Epidermal melanocyte (primary cell): Measurements from ENCODE around the gene PROP1.
"Not testable (repeated sequence)": the region's sequence is repeated elsewhere in the genome, so short reads cannot be mapped to it uniquely, and the experiment has no call there.

Experiments used
- DNase-seq: peaks from one replicate; pipeline ENCODE4 v3.0.0; 2011; ENCODE audit warnings: low spot score; ENCODE audit not compliant: insufficient read length

The PROP1 gene

DNA sequence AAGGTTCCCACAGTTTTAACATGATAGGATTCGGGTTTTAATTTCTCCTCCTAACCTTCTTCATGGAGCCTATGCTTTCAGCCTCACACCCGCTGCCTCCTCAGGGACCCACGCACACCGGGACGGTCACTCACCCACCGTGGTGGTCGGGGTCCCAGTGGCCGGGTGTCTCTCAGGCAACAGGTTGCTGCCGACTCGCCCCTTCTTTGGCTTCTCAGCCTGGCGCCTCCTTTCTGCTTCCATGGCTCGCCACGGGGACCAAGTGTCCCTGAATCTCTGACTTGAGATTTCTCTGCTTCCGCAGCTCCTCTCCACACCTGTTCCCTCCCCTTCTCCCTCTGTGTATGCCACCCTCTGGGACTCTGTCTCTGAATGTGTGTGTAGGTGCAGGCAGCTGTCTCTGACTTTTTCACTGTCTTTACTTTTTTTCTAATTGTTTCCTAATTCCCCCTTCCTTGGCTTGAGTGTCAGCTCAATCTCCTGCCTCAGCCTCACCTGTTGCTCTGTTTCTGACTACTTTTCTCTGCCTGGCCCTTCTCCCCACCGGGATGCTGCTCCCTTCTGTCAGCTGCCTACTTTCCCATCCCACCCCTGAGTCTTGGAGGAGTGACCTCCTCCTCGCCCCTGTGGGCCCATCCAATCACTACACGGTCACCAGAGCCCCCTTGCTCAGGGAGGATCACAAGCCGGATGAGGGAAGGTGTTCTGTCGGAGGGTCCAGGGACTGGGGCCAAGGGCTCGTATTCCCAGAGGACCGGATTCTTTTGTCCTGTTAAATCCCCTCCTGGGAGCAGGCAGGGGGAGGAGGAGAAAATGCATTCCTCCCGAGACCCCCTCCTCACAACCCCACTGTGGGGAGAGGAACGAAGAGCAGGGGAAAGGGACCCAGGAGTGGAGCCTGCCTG, at the start of gene PROP1:
Gene PROP1 (minus strand): TSS at position 552 of the 905 bp plus-strand sequence. CDS start 309 bp downstream, at position 243.
- DNase-seq = peak; percentile 13

DNA sequence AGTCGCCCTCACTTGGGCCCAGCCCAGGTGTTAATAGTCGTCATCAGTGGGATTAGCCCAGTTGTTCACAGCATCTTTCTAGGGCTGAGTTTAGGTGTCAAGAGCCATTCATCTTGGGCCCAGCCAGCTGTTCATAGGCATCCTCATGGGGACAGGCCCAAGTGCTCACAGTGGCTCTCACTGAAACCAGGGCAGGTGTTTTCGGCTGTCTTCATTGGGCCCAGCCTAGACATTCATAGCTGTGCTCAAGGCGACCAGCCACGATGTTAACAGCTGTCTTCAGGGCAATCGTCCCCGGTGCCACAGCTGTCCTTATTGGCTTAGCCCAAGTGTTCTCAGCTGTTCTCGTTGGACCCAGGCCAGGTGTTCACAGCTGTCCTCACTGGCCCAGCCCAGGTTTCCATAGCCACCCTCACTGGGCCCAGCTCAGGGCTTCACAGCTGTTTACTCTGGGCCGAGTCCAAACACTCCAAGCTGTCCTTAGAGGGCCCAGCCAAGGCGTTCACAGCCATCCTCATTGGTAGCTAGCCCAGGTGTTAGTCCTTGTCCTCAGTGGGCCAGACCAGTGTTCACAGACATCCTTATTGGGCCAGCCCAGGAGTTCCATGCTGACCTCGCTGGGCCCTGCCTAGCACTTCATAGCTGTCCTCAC, 23.5 kb upstream of the PROP1 start:
- DNase-seq = not testable (repeated sequence)

- DNase-seq = not testable (repeated sequence)
These were observed 16.7 kb upstream of the PROP1 start for GRCh38 chr5:178012758-178013157.

DNA sequence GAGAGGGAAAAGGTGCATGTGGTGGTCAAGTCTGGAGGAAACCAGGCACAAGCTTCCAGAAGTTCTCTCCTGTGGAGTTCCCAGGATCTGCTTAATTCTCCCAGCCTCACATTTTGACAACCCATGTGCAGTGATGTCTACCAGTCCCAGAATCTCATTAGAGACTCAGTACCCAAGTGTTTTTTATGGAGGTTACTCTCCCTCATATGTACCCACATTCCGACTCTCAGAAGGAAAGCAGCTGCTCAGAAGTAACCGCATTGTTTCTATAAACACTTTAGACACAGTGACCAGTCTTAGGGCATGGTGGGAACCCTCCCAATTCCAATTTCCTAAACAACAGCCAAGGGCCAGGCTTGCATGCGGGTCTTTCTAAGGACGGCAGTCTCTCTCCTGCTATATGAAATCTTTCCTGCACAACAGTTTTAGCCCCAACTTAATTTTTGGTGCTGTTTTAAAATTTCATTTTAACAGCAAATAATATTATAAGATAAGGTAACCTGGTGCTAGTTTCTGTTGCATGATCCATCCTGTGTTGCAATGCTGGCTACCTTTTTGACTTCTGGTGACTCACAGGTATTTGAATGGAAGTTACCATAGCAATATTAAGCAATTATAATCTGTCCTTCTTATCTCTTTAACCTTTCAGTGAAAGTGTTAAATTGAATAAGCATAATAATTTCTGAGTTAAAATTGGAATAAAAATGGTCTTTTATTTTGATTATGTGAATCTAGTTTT, 15.9 kb upstream of the PROP1 start:
- DNase-seq = not testable (repeated sequence)

- not testable (repeated sequence) for DNase-seq
These were observed 11.2 kb upstream of the PROP1 start for GRCh38 chr5:178007272-178007671.

DNA sequence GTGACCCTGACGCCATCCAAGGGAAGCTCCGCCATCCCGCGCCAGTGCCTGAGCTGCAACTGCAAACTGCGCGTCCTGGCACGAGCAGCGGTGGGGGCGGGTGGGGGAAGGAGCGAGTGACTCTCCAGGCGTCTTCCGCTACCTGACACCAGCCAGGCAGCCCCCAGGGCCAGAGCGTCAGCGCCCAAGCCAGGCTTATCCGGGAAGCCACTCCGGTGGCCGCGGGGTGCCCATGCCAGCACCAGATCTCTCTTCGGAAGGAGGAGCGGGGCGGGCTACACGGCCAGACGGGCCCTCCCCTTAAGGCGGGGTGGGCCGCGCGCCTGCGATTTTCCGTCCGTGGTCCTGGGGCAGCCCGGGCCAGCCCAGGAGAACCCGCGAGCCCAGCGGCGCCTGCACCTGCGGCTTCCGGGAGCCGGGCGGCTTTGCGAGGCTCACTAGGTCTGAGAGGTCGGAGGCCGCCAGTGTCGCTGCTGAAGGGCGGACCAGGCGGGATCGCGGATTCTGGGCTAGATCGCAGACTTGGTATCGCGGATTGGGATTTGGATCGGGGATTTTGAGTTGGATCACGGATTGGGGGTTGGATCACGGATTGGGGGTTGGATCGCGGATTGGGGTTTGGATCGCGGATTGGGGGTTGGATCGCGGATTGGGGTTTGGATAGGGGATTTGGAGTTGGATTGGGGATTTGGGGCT, 10.6 kb upstream of the PROP1 start:
- not testable (repeated sequence) for DNase-seq

DNA sequence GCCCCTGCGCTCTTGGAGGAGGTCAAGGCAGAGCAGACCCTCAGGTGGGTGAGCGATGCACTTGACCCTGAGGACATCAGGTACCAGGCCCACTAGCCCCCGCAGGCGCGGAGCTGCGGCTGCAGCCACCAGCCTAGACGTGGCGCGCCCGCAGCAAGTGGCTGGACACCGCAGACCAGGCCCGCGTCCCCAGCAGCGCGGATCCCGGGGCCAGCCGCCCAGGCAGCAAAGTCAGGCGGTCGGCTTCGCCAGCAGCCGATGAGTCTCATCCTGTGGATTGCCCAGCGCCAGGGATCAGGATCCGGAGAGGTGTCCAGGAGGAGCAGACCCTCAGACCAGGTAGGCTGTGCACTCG, 10.1 kb upstream of the PROP1 start:
- not testable (repeated sequence) for DNase-seq

DNA sequence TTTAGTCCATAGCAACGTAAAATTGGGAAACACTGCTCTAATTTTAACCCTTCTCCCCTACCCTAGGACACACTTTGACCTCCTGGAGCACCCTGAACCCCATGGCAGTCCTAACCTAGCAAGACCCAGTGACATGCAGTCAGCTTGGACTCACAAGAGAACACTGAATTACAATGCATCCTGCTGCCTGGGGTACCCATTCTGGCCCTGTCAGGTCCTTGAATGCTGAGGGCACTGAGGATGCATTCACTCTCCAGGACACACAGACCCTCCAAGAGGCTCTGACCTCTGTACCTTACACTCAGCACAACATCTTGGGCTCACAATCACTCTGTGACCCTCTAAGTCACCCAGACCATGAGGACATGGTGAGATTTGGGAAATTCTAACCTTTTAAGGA, 1.8 kb upstream of the PROP1 start:
- peak; percentile 15 for DNase-seq

GRCh38 chr5:177997319-177997670, 1.3 kb upstream of the PROP1 start:
- DNase-seq = peak; percentile 12

GRCh38 chr5:177996660-177997318, 747 bp upstream of the PROP1 start:
- peak; percentile 17 for DNase-seq

GRCh38 chr5:177994561-177995190, 1.4 kb downstream of the PROP1 start:
- DNase-seq = peak; percentile 13

DNA sequence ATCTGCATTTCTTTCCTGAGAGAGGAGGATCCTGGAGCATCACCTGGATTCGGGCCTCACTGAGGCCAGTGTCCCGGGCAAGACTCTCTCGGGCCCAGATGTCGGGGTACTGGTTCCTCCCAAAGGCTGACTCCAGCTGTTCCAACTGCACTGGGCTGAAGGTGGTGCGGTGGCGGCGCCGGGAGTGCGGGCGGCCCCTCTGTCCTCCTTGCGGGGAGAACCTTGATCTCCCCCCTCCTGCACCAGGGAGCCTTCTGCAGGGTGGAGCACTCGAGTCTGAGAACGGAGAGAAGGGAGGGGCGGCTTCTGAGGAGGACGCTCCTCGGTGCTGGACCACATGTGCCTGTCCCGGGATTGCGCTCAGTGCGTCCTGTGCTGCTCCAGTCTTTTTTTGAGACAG, 2.0 kb downstream of the PROP1 start:
- no peak for DNase-seq

- no peak for DNase-seq
These were observed 3.6 kb downstream of the PROP1 start for GRCh38 chr5:177992466-177992865.

- DNase-seq = no peak
These were observed 6.9 kb downstream of the PROP1 start for GRCh38 chr5:177988989-177989625.

- no peak for DNase-seq
These were observed 8.7 kb downstream of the PROP1 start for GRCh38 chr5:177987326-177987725.

DNA sequence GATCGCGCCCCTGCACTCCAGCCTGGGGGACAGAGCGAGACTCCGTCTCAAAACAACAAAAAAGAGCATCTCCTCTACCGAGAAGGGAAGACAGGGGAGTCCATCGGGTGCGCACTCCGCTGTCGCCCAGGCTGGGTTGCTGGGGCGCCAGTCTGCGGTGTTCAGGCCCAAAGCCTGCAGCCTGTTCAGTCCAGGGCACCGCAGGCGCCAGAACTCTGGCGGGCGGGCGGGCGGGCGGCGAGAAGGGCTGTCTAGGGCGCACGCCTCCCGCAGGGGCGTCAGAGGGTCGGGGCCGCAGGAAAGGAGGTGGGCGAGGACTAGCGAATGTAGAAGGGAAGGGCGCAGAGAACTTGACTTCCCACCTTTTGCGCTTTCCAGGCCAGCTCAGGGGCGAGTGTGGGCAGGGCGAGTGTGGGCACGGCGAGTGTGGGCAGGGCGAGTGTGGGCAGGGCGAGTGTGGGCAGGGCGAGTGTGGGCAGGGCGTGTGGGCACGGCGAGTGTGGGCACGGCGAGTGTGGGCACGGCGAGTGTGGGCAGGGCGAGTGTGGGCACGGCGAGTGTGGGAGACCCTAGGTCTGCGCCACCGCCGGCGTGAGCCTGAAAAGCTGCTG, 10.5 kb downstream of the PROP1 start:
- DNase-seq = no peak

DNA sequence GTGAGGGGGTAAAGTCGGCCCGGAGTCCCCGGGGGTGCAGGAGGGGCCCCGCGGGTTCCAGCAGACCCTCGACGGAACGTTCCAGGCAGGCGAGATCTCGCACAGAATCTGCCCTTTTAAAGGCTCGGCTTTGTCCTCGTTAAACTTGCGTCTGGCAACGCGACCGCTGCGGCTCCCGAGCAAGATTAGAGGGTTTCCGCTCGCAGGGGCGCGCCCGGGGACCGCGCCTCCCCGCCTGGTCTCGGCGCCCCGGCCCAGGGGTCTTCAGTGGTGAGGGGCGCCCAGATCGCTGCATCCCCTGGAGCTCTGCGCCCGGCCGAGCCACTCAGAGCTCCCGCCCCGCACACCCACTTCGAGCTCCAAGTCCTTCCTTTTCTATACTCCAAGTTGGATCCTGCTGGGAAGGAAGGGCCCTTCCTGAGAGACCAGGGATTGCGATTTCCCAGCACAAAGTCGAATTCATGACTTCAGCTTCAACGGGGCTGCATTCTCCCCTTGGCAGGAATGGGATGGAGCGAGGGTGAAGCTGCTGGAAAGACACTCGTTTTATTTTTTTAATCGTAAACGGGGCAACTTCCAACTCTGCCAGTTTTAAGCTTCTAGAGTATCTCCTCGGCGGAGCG, 11.3 kb downstream of the PROP1 start:
- DNase-seq = no peak

DNA sequence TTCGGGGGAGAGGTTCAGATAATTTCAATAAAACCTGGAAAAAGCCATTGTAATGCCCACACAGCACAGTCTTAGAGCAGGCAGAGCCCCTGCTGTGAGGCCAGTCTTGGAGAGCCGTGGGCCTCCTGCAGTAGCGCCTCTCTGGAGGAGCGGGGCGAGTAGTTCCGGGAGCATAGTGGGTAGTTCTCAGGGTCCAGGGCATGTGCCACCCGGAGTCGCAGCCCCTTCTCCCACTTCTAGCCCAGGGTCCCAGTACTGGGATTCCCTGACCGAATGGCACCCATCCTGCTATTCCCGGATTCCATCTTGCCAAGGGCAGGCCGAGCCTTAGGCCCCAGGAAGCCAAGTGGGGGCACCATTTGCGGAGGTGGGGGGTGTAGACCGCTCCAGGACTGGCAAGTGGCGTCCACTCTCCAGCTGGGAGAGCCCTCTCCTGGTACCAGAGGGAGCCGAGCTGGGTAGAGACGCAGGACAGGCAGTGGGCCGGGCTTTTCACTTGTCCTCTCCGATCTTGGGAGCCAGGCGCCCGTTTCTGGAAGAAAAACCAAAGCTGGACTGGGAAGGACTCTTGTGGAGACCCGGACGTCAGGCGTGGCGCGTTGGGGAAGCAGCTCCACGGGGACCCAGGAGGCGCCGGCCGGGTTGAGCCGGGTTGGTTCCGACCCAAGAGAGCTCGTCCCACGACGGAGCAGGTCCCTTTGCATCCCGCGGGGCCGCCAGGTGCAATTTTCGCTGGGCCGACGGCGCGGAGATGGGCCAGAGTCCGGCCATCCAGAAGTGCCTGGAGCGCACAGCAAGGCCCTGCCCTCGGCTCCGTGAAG, 12.1 kb downstream of the PROP1 start:
- DNase-seq = no peak
